Peyer's patch (tissue), 4 donors: Measurements from ENCODE around the gene SYNE3.

ENCODE experiments used
- POLR2A ChIP-seq, 2 donors: fragments of 450-650 bp; IDR thresholded peaks; one replicate each; pipeline ENCODE4 v1.5.1; 2017; ENCODE audit warnings: antibody characterized with exemption in 2 of 2, mild to moderate bottlenecking in 2 of 2, moderate library complexity in 2 of 2
- TF ChIP-seq, protein P1 (sequence below), 6 experiments: fragments of 450-650 bp in 4 of 6; fragments of 200-600 bp in 2 of 6; sonication (generic) in 1 of 6; IDR thresholded peaks; one replicate each; pipeline ENCODE4 v1.5.1; 2017 to 2019; ENCODE audit warnings: antibody characterized with exemption in 6 of 6, mild to moderate bottlenecking in 3 of 6, moderate library complexity in 1 of 6

DNA sequence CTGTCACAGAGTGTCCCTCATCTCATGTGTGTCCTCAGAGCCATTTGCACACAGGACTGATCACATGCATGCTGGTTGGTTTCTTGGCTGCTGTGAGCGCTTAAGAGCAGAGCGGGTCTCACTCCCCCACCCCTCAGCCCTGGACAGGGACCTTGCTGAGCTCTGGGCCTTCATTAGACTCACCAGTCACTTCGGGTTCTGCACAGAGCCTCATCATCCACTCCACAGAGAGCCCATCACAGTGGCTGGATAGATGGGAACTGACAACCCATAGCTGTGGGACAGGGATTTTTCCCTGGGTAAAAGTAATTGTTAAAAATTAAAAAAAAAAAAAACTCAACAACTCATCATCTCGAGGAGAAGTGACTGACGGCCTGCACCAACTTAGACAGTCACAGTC, 26.6 kb upstream of the SYNE3 start:
- TF ChIP-seq, protein P1, sequence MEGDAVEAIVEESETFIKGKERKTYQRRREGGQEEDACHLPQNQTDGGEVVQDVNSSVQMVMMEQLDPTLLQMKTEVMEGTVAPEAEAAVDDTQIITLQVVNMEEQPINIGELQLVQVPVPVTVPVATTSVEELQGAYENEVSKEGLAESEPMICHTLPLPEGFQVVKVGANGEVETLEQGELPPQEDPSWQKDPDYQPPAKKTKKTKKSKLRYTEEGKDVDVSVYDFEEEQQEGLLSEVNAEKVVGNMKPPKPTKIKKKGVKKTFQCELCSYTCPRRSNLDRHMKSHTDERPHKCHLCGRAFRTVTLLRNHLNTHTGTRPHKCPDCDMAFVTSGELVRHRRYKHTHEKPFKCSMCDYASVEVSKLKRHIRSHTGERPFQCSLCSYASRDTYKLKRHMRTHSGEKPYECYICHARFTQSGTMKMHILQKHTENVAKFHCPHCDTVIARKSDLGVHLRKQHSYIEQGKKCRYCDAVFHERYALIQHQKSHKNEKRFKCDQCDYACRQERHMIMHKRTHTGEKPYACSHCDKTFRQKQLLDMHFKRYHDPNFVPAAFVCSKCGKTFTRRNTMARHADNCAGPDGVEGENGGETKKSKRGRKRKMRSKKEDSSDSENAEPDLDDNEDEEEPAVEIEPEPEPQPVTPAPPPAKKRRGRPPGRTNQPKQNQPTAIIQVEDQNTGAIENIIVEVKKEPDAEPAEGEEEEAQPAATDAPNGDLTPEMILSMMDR (IDR thresholded peaks at IDR 0.05) = no peak
- no peak for TF ChIP-seq POLR2A (IDR thresholded peaks at IDR 0.05)
